Measurements from ENCODE around the gene GCNT3.
"Not testable (repeated sequence)": the region's sequence is repeated elsewhere in the genome, so short reads cannot be mapped to it uniquely, and the experiment has no call there.

DNA sequence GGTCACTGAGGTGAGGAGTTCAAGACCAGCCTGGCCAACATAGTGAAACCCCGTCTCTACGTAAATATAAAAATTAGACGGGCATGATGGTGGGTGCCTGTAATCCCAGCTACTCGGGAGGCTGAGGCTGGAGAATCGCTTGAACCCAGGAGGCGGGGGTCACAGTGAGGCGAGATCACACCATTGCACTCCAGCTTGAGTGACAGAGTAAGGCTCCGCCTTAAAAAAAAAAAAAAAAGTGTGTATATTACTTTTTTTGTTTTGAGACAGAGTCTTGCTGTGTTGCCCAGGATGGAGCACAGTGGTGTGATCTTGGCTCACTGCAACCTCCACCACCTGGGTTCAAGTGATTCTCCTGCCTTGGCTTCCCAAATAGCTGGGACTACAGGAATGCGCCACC is 34.2 kb downstream of the GCNT3 start:
- TF ChIP-seq, protein P1, sequence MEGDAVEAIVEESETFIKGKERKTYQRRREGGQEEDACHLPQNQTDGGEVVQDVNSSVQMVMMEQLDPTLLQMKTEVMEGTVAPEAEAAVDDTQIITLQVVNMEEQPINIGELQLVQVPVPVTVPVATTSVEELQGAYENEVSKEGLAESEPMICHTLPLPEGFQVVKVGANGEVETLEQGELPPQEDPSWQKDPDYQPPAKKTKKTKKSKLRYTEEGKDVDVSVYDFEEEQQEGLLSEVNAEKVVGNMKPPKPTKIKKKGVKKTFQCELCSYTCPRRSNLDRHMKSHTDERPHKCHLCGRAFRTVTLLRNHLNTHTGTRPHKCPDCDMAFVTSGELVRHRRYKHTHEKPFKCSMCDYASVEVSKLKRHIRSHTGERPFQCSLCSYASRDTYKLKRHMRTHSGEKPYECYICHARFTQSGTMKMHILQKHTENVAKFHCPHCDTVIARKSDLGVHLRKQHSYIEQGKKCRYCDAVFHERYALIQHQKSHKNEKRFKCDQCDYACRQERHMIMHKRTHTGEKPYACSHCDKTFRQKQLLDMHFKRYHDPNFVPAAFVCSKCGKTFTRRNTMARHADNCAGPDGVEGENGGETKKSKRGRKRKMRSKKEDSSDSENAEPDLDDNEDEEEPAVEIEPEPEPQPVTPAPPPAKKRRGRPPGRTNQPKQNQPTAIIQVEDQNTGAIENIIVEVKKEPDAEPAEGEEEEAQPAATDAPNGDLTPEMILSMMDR (IDR thresholded peaks at IDR 0.05): not testable (repeated sequence)
- not testable (repeated sequence) for TF ChIP-seq POLR2A (IDR thresholded peaks at IDR 0.05)

Measured in testis (tissue), 2 donors.